Activated T-helper 1 cell treated with anti-CD3 and anti-CD28 coated beads, Interleukin-12 subunit alpha, Interleukin-12 subunit beta, Interleukin-2, Interleukin-4 antibody, amounts not matched to agents 30 ng/mL and 10 ng/mL and 1 ng/mL, durations not matched to agents 14 hours and 24 hours and 36 hours (primary cell): ENCODE results near the gene PLK3. TPM values are rescaled to one million over a fixed set of nuclear protein-coding genes. Genes with fewer than 3 reads are reported as not detected.
"Not testable (repeated sequence)": the region's sequence is repeated elsewhere in the genome, so short reads cannot be mapped to it uniquely, and the experiment has no call there.

Experiments
- DNase-seq: peaks from one replicate; pipeline ENCODE4 v3.0.0; 2021; ENCODE audit warnings: low spot score
- H3K27ac Mint-ChIP-seq: one replicate; pipeline ENCODE4 v1.8.0; 2021; ENCODE audit warnings: mild to moderate bottlenecking, mixed read lengths
- H3K27me3 Mint-ChIP-seq: one replicate; pipeline ENCODE4 v1.8.0; 2022; ENCODE audit warnings: mild to moderate bottlenecking, moderate library complexity, mixed read lengths; ENCODE audit not compliant: insufficient read depth
- H3K36me3 Mint-ChIP-seq: one replicate; pipeline ENCODE4 v1.8.0; 2021; ENCODE audit warnings: low read depth, mixed read lengths
- H3K4me1 Mint-ChIP-seq: one replicate; pipeline ENCODE4 v1.8.0; 2021; ENCODE audit warnings: low read depth, mixed read lengths
- H3K4me3 Mint-ChIP-seq: one replicate; pipeline ENCODE4 v1.8.0; 2021; ENCODE audit warnings: mild to moderate bottlenecking, moderate library complexity, mixed read lengths
- H3K9me3 Mint-ChIP-seq: one replicate; pipeline ENCODE4 v1.8.0; 2021; ENCODE audit warnings: mixed read lengths
- intact Hi-C: fragments of 100-400 bp; cut with micrococcal nuclease; formaldehyde crosslinking; loops from one replicate; pipeline ENCODE4 v1.15.1; 2024
- total RNA-seq: library from RNA; stranded (reverse); gene quantifications from 2 replicates; pipeline ENCODE4 v1.2.3, GENCODE V29; 2022

Gene PLK3
- total RNA-seq, 1 donor from 2014 or later: 211 TPM

DNA sequence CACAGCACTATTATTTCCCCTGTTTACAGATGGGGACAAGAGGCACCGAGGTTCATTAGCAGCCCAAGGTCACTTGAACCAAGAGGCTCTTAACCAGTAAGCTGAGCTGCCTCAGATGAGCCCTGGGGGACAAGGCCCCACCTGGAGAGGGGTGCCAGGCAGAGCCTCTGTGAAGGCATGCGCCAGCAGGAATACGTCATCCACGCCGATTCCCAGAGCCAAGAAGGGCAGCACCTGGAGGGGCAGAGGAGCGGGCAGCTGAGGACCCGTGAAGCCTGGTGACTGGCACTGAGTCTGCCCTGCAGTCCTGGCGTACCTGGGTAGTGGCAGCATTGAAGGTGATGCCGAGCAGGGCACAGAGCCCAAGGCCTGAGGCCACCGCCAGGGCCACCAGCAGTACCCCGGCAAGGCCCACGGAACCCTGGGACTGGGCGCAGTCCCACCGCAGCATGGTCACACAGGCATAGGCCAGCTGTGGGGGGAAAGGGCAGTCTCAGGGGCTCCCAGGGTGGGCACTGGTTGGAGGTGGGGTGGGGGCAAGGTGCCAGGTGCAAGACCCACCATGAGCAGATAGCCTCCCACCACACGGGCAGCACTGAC is 28.8 kb downstream of the PLK3 start:
- Mint-ChIP-seq H3K4me1 (no peaks in the 10 kb centered on the region), H3K27me3 (peaks cover 3% of the 10 kb centered on the region), H3K9me3 (no peaks in the 10 kb centered on the region), H3K27ac (no peak overlapping the region), H3K4me3 (no peak overlapping the region), H3K36me3 (no peaks in the 10 kb centered on the region)
- intact Hi-C loops: no loop called here
- no peak for DNase-seq

DNA sequence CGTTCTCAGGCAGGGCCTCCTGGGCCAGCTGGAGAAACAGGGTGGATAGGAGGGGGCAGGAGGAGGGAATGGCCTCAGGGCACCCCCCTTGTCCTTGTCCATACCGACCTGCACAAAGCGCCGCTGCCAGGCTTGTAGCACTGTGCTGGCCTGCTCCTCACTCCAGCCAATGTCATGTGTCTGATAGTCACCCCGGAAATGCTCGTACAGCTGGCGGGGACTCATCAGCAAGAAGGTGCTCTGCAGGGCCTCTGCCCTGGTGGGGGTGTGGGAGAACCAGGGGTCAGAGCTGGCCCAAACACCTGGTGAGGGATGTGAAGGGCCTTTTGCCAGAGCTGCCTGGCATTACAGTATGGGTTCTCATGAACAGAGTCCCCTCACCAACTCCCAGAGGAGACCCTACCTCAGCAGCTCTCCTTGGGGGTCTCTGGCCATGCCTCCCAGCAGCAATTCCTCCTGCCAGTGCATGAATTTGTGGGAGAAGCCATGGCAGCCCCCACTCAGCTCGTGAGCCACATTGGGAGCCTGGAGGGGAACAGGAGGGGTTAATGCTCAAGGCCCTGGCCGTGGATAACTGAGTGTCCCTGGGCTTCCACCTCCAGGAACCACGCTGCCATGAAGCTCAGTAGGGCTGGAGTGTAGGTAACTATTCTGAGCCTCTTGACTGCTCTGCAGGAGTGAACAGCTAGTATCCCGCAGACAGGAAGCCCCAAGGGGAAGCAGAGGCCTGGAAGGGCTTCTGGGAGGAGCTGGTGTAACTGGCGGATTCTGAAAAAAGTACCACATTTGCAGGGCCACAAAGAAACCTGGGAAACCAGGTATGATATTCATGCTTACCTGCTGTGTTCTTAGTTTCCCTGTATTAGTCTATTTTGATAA is 29.6 kb downstream of the PLK3 start:
- DNase-seq: no peak
- Mint-ChIP-seq H3K27ac (no peak overlapping the region), H3K27me3 (peaks cover 3% of the 10 kb centered on the region), H3K9me3 (no peaks in the 10 kb centered on the region), H3K36me3 (no peaks in the 10 kb centered on the region), H3K4me3 (no peak overlapping the region), H3K4me1 (no peaks in the 10 kb centered on the region)
- intact Hi-C loops: no loop called here

DNA sequence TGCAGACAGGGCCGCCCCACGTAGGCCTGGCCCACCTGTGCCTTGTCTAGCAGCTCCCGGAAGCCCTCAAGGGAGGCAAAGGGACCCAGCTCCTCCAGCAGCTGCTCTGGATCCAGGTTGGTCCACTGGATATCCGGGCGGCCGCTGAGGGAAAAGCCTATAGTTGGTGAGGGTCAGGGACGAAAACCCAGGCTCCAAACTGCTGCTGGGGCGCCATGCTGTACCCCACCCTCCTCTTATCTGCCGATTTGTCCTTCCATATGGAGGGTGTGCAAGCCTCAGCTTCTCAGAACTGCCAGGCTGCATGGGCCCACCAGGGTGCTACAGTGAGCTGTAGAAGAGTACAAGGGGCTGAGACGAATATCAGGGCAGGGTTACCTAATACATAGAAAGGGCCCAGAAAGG is 30.7 kb downstream of the PLK3 start:
- H3K4me3 Mint-ChIP-seq: no peak overlapping the region
- H3K27ac Mint-ChIP-seq: no peak overlapping the region

DNA sequence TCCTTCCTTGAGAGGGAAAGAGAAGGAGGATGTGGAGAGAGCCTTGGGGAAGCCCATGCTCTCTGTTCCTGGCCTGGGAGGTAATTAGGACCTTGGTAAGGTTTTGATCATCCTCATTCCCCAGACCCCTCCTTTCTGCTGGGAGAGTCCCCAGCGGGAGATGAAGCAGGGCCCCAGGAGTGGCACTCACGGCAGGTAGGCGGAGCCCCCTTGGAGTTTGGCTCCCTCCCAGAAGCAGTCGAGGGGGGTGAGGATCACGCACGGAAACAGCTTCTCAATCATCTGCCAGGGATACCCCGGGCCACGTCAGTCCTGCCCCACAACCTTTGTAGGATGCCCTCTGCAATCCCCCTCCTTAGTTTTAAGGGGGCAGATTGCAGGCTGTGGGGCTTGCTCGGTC is 31.3 kb downstream of the PLK3 start:
- Mint-ChIP-seq H3K4me3 (no peak overlapping the region), H3K4me1 (peaks cover 9% of the 10 kb centered on the region), H3K36me3 (no peaks in the 10 kb centered on the region), H3K27ac (no peak overlapping the region), H3K27me3 (peaks cover 3% of the 10 kb centered on the region), H3K9me3 (no peaks in the 10 kb centered on the region)
- intact Hi-C loops: no loop called here
- DNase-seq: no peak

More for the DNA sequence above, 30.7 kb downstream of the PLK3 start:
- intact Hi-C loops: no loop called here
- H3K9me3 Mint-ChIP-seq: no peaks in the 10 kb centered on the region
- H3K36me3 Mint-ChIP-seq: no peaks in the 10 kb centered on the region
- H3K27me3 Mint-ChIP-seq: peaks cover 3% of the 10 kb centered on the region
- peaks cover 6% of the 10 kb centered on the region for H3K4me1 Mint-ChIP-seq
- DNase-seq: no peak

DNA sequence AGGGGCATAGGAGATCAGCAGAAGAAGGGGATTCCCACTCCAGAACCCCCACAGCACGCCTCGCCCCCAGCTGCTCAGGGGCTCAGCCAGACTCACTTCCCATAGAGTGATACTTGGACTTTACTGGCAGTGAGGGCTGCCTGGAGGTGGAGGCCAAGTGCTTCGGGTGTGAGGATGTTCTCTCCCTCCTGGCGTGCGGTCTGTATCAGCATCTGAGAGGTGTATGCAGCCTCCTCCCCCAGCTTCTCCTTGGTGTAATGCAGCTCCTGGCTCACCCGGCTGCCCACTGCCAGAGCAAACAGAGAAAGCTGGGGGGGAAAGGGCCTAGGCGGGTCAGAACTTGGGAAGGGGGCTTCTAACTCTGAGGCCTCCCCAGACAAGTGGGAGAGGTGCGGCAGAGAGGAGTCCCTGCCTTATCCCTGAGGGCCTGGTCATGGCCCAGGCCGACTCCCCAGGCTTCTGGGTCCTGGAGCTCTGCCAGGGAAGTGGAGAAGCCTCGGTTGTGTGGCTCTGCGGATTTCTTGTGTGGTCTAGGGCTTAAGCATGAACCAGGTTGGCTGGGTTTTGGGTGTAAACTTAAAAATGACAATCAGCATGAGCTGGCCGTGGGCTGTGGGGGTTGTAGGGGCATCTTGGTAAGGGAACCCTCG is 32.0 kb downstream of the PLK3 start:
- H3K4me3 Mint-ChIP-seq: no peak overlapping the region
- H3K4me1 Mint-ChIP-seq: peaks cover 9% of the 10 kb centered on the region
- DNase-seq: no peak
- H3K27ac Mint-ChIP-seq: peak overlapping the region; percentile 58
- peaks cover 3% of the 10 kb centered on the region for H3K27me3 Mint-ChIP-seq
- no peaks in the 10 kb centered on the region for H3K9me3 Mint-ChIP-seq
- intact Hi-C loops: no loop called here
- no peaks in the 10 kb centered on the region for H3K36me3 Mint-ChIP-seq

DNA sequence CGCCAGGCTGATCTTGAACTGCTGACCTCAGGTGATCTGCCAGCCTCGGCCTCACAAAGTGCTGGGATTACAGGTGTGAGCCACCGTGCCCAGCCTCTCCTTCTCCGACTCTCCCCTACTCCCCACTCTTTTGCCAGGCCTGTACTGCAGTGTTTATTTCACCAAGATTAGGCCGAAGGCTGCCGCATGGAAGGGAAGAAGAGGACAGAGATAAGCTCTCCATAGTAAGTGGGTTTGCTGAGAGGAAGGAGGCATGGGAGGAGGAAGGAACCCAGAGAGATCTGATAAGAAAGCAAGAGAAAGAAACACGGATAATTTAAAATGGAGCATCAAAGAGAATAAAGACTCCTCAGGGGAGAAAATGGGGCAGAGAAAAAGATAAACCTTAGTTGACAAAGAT is 34.2 kb downstream of the PLK3 start:
- intact Hi-C loops: no loop called here
- Mint-ChIP-seq H3K4me3 (no peak overlapping the region), H3K4me1 (peaks cover 9% of the 10 kb centered on the region), H3K27me3 (peaks cover 3% of the 10 kb centered on the region), H3K36me3 (no peaks in the 10 kb centered on the region), H3K9me3 (no peaks in the 10 kb centered on the region), H3K27ac (no peak overlapping the region)
- no peak for DNase-seq

DNA sequence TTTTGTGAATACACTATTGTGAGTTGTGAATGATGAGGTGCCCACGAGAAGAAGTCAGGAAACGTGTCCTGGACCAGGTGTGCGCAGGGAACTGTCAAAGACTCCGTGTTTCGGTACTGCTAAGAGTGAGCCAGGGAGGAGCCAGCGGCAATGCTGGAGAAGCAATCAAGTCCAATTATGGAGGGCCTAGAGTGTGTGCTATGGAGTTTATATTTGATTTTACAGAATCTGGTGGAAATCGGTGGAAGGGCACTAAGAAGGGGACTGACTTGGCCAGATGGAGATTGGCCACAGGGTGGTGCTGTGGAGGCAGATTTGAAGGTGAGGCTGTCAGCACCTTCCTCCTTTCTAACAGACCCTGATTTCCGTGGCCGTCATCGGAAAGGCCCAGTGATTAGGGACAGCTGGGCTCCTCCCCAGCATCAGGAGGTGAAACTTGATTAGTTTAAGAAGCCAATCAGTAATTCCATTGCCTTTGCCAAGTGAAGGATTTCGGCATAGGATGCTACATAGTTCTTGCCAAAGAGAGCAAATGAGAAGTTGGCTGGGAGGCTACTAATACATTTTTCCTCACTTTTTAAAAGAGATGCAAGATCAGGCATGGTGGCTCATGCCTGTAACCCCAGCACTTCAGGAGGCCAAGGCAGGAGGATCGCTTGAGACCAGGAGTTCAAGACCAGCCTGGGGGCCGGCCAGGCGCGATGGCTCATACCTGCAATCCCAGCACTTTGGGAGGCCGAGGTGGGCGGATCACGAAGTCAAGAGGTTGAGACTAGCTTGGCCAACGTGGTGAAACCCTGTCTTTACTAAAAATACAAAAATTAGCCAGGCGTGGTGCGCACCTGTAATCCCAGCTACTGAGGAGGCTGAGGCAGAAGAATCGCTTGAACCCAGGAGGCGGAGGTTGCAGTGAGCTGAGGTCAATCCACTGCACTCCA is 35.8 kb downstream of the PLK3 start:
- Mint-ChIP-seq H3K27ac (no peak overlapping the region), H3K4me3 (peak overlapping the region; percentile 26), H3K27me3 (peaks cover 4% of the 10 kb centered on the region), H3K36me3 (no peaks in the 10 kb centered on the region), H3K9me3 (no peaks in the 10 kb centered on the region), H3K4me1 (peaks cover 9% of the 10 kb centered on the region)
- peak; percentile 71 for DNase-seq
- intact Hi-C loops: loop anchor here (1.0 to 5.0 kb wide), 4 partner anchors 43 to 465 kb away; partner anchors contain the start of gene EIF2B3

DNA sequence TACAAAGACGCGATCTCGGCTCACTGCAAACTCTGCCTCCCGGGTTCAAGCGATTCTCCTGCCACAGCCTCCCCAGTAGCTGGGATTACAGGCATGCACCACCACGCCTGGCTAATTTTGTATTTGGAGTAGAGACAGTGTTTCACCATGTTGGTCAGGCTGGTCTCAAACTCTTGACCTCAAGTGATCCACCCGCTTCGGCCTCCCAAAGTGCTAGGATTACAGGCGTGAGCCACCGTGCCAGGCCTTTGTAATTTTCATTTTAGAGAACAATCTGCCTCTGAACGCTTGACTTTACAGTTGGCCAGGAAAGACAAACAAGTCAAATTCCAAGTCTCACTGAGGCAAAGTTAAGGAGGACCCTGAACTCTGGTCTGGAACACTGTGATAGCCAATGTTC is 38.1 kb downstream of the PLK3 start:
- not testable (repeated sequence) for H3K27ac Mint-ChIP-seq, DNase-seq, H3K9me3 Mint-ChIP-seq, H3K4me1 Mint-ChIP-seq, H3K4me3 Mint-ChIP-seq, H3K36me3 Mint-ChIP-seq
- intact Hi-C loops: loop anchor here (5.0 kb wide), 1 partner anchor 149 kb away; the partner anchor contains the start of gene EIF2B3
- peaks cover 14% of the 10 kb centered on the region for H3K27me3 Mint-ChIP-seq

DNA sequence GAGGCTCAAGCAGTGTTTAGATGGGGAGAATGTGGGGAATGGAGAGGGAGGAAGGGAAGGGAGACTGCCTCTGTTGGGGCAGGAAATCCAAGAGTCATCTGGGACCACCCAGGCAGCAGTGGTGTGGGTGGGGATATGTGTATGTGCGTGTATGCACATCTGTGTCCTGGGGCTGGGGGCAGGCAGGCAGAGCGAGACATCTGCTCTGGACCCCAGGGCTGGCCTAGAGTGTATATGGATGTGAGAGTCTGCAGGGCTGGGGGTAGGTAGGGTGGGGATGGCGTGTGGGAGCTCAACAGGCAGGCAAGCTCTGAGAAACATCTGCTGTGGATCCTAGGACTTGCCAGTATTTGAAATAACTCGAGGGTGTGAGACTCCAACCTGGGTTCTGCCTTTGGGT is 39.4 kb downstream of the PLK3 start:
- H3K27ac Mint-ChIP-seq: no peak overlapping the region
- no peak overlapping the region for H3K4me3 Mint-ChIP-seq
- peaks cover 8% of the 10 kb centered on the region for H3K36me3 Mint-ChIP-seq
- peaks cover 23% of the 10 kb centered on the region for H3K27me3 Mint-ChIP-seq
- no peaks in the 10 kb centered on the region for H3K9me3 Mint-ChIP-seq
- intact Hi-C loops: loop anchor here (5.0 kb wide), 1 partner anchor 148 kb away; the partner anchor contains the start of gene EIF2B3
- peaks cover 9% of the 10 kb centered on the region for H3K4me1 Mint-ChIP-seq
- DNase-seq: no peak

DNA sequence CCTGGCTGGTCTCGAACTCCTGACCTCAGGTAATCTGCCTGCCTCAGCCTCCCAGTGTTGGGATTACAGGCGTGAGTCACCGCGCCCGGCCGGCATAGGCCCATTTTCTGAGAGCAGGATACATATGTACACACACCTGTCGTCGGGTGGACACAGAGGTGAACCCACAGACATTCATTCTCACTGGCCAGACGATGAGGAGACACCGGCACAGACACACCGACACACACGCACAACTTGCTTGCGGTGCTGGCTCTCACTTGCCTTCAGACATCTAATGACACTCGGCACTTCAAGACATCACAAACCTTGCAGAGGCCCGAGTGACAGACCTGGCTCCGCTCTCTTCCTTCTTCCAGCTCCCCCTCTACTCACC is 42.3 kb downstream of the PLK3 start:
- Mint-ChIP-seq H3K27ac (no peak overlapping the region), H3K4me3 (no peak overlapping the region), H3K9me3 (no peaks in the 10 kb centered on the region), H3K27me3 (peaks cover 23% of the 10 kb centered on the region), H3K4me1 (no peaks in the 10 kb centered on the region), H3K36me3 (peaks cover 8% of the 10 kb centered on the region)
- intact Hi-C loops: no loop called here
- no peak for DNase-seq

DNA sequence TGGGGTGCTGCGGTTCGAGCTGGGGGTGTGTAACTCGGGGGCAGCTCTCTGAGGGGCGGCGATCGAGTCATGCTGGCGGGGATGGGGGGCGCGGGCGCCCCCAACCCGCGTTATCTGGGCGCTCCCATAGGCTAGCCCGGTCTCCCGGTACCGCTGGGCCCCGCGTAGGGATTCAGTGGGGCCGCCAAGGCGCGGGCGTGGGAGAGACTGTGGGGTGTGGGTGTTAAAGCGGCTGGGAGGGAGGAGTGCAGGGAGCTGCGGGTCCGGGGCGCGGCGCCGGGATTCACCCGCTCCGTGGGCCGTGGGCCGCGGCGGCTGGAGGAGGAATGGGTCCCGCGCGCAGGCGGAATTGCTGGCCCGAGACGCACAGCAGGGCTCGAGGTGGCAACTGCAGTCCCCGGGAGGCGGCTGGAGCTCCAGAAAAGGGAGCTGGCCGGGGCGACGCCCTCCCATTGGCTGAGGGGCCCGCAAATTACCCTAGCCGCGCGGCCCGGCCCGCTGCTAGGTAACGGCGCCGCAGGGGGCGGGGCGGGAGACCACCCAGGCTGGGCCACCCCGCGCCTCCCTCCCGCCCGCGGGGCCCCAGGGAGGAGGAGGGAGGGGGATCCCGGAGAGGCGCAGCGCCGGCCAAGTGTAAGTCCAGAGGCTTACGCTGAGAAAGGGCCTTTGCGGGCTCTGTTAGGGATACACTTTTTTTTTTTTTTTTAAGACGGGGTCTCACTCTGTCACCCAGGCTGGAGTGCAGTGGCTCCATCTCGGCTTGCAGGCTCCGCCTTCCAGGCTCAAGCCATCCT is 42.9 kb downstream of the PLK3 start, which contains the start of gene PTCH2:
Gene PTCH2, minus strand, starts transcription at position 392 of the 794 bp plus-strand sequence. Its CDS starts 321 bp downstream, at position 71.
- Mint-ChIP-seq H3K4me1 (no peaks in the 10 kb centered on the region), H3K9me3 (no peaks in the 10 kb centered on the region), H3K36me3 (peaks cover 8% of the 10 kb centered on the region), H3K27me3 (peaks cover 23% of the 10 kb centered on the region), H3K27ac (no peak within 1 kb of the TSS), H3K4me3 (peak within 1 kb of the TSS; percentile 68)
- intact Hi-C loops: no loop called here
- no peak for DNase-seq
